Aorta (tissue), 5 donors: ENCODE data around the gene NUDT21. TPM values are rescaled to one million over a fixed set of nuclear protein-coding genes. Genes with fewer than 3 reads are reported as not detected.

Source experiments
- ATAC-seq: fragments of 200-7000 bp; cut with Tn5 transposase; one replicate; pipeline ENCODE4 v1.9.1; 2022; ENCODE audit warnings: moderate library complexity; ENCODE audit not compliant: low FRiP score
- DNase-seq, 2 donors: peaks; one replicate each; pipeline ENCODE4 v3.0.0-alpha.2; 2020
- H3K27ac ChIP-seq, 2 donors: one replicate each; pipeline ENCODE4 v1.5.1; 2013; ENCODE audit warnings: low read length in 2 of 2, mild to moderate bottlenecking in 2 of 2, moderate library complexity in 2 of 2, control low read depth in 1 of 2, inconsistent platforms in 1 of 2, low read depth in 1 of 2
- H3K27me3 ChIP-seq, 2 donors: one replicate each; pipeline ENCODE4 v1.6.1; 2013; ENCODE audit warnings: control low read depth in 1 of 2, low read length in 1 of 2, mild to moderate bottlenecking in 1 of 2, moderate library complexity in 1 of 2; ENCODE audit not compliant: insufficient read depth in 2 of 2, control insufficient read depth in 1 of 2
- H3K36me3 ChIP-seq, 2 donors: one replicate each; pipeline ENCODE4 v1.6.1; 2013; ENCODE audit warnings: control low read depth in 1 of 2, low read length in 1 of 2, mild to moderate bottlenecking in 1 of 2; ENCODE audit not compliant: insufficient read depth in 2 of 2, control insufficient read depth in 1 of 2
- H3K4me1 ChIP-seq, 2 donors: one replicate each; pipeline ENCODE4 v1.6.1; 2013; ENCODE audit warnings: low read length in 2 of 2, control low read depth in 1 of 2, mild to moderate bottlenecking in 1 of 2, moderate library complexity in 1 of 2; ENCODE audit not compliant: insufficient read depth in 2 of 2, control insufficient read depth in 1 of 2
- H3K4me3 ChIP-seq, 2 donors: one replicate each; pipeline ENCODE4 v1.5.1; 2013; ENCODE audit warnings: low read length in 2 of 2, control low read depth in 1 of 2, mild to moderate bottlenecking in 1 of 2
- H3K9me3 ChIP-seq: one replicate; pipeline ENCODE4 v1.6.1; 2013; ENCODE audit warnings: mild to moderate bottlenecking, low read length; ENCODE audit not compliant: control insufficient read depth
- WGBS, 2 donors: extraction: QIAGEN DNeasy Blood & Tissue Kit; methylation state at CpG; one replicate each; pipeline ENCODE4 v1.1.7; 2013; 5-methylcytosine and 5-hydroxymethylcytosine counted together
- intact Hi-C, 2 donors: fragments of 100-400 bp; cut with DNase I; formaldehyde crosslinking; loops; one replicate each; pipeline versions ENCODE4 v1.14.2 to v1.15.0; 2022
- polyA plus RNA-seq, 2 donors: library from polyadenylated mRNA; stranded (reverse); fragments of 200-250 nt; gene quantifications; one replicate each; pipeline ENCODE4 v1.2.3, GENCODE V29; 2013
- total RNA-seq, 2 donors: library from RNA; stranded (reverse); fragmentation: NEBNext Ultra II Directional; extraction: Animal tissue kit (Norgen Biotek cat#: 25700); gene quantifications; one replicate each; pipeline ENCODE4 v1.2.1, GENCODE V29; 2021
- donor health status: healthy with polysubstance abuse.
- donor health status: Bipolar disorder and iron deficiency.
- donor health status: DM: no; HTN: no; CAD: no.
- donor health status: DM: no; HTN: no; CAD: no.
- donor health status: DM: yes; HTN: yes; CAD: no.

The NUDT21 gene
- total and polyA plus RNA-seq, 4 donors = 21.0 to 79.3 (median 52.2) TPM

GRCh38 chr16:56419740-56420548, 31.2 kb downstream of the NUDT21 start:
- intact Hi-C loops = loop anchor here in 1 of 2 donors (10.0 kb wide), 1 partner anchor 225 kb away; the partner anchor contains the start of gene GNAO1
- ATAC-seq (no peak), DNase-seq (no peak)
- Histone ChIP-seq H3K4me1 (peaks cover 0 to 20% of the 10 kb centered on the region in 2 donors), H3K27ac (no peak overlapping the region), H3K4me3 (no peak overlapping the region), H3K27me3 (no peaks in the 10 kb centered on the region), H3K9me3 (no peaks in the 10 kb centered on the region), H3K36me3 (no peaks in the 10 kb centered on the region)
- 70 to 80% methylated on average over 8 of the region's 8 CpGs for WGBS, 2 donors

- H3K9me3 ChIP-seq = no peaks in the 10 kb centered on the region
- H3K4me3 ChIP-seq = no peak overlapping the region
- intact Hi-C loops = no loop called here
- ATAC-seq (no peak), DNase-seq (no peak)
- H3K27ac ChIP-seq = no peak overlapping the region
- H3K4me1 ChIP-seq = peaks cover 0 to 13% of the 10 kb centered on the region in 2 donors
- 97 to 99% methylated on average over 4 of the region's 4 CpGs for WGBS, 2 donors
- H3K27me3 ChIP-seq = no peaks in the 10 kb centered on the region
- no peaks in the 10 kb centered on the region for H3K36me3 ChIP-seq
Observed at GRCh38 chr16:56417138-56417537, 34.0 kb downstream of the NUDT21 start.

GRCh38 chr16:56415875-56416274, 35.3 kb downstream of the NUDT21 start:
- no peak for ATAC-seq
- intact Hi-C loops = no loop called here
- H3K4me3 ChIP-seq = no peak overlapping the region
- H3K9me3 ChIP-seq = no peaks in the 10 kb centered on the region
- WGBS, 2 donors = 75% methylated on average over 4 of the region's 4 CpGs
- peaks cover 2 to 6% of the 10 kb centered on the region in 2 donors for H3K36me3 ChIP-seq
- no peak overlapping the region for H3K27ac ChIP-seq
- H3K27me3 ChIP-seq = no peaks in the 10 kb centered on the region
- no peak for DNase-seq
- peaks cover 0 to 9% of the 10 kb centered on the region in 2 donors for H3K4me1 ChIP-seq

GRCh38 chr16:56414366-56414765, 36.8 kb downstream of the NUDT21 start:
- intact Hi-C loops = no loop called here
- WGBS, 2 donors = 68 to 74% methylated on average over 5 of the region's 5 CpGs
- no peaks in the 10 kb centered on the region for H3K27me3 ChIP-seq
- H3K36me3 ChIP-seq = peaks cover 2 to 6% of the 10 kb centered on the region in 2 donors
- no peak overlapping the region for H3K27ac ChIP-seq
- no peak overlapping the region for H3K4me3 ChIP-seq
- no peak for DNase-seq
- H3K4me1 ChIP-seq = peaks cover 0 to 7% of the 10 kb centered on the region in 2 donors
- H3K9me3 ChIP-seq = no peaks in the 10 kb centered on the region
- ATAC-seq = no peak

- WGBS, 2 donors = 80 to 93% methylated on average over 5 of the region's 5 CpGs
- ATAC-seq (no peak), DNase-seq (no peak)
- intact Hi-C loops = no loop called here
- H3K27ac ChIP-seq = no peak overlapping the region
- no peaks in the 10 kb centered on the region for H3K27me3 ChIP-seq
- H3K4me1 ChIP-seq = peaks cover 0 to 7% of the 10 kb centered on the region in 2 donors
- H3K4me3 ChIP-seq = no peak overlapping the region
- H3K36me3 ChIP-seq = peaks cover 3 to 6% of the 10 kb centered on the region in 2 donors
- H3K9me3 ChIP-seq = no peaks in the 10 kb centered on the region
Observed at GRCh38 chr16:56413381-56413780, 37.8 kb downstream of the NUDT21 start.

GRCh38 chr16:56411624-56412023, 39.5 kb downstream of the NUDT21 start:
- 97 to 99% methylated on average over 2 of the region's 2 CpGs for WGBS, 2 donors
- no peaks in the 10 kb centered on the region for H3K9me3 ChIP-seq
- H3K4me3 ChIP-seq = no peak overlapping the region
- H3K27ac ChIP-seq = no peak overlapping the region
- H3K4me1 ChIP-seq = peaks cover 0 to 7% of the 10 kb centered on the region in 2 donors
- ATAC-seq = no peak
- H3K36me3 ChIP-seq = peaks cover 5 to 6% of the 10 kb centered on the region in 2 donors
- intact Hi-C loops = no loop called here
- H3K27me3 ChIP-seq = no peaks in the 10 kb centered on the region
- DNase-seq = no peak

- H3K36me3 ChIP-seq = peaks cover 5 to 6% of the 10 kb centered on the region in 2 donors
- WGBS, 2 donors = 76 to 79% methylated on average over 5 of the region's 5 CpGs
Observed at GRCh38 chr16:56411123-56411522, 40.0 kb downstream of the NUDT21 start.

GRCh38 chr16:56409195-56409594, 41.9 kb downstream of the NUDT21 start:
- intact Hi-C loops = no loop called here
- WGBS, 2 donors = 64 to 69% methylated on average over 4 of the region's 4 CpGs
- no peaks in the 10 kb centered on the region for H3K27me3 ChIP-seq
- H3K36me3 ChIP-seq = peaks cover 6 to 7% of the 10 kb centered on the region in 2 donors
- no peak overlapping the region for H3K4me3 ChIP-seq
- no peaks in the 10 kb centered on the region for H3K4me1 ChIP-seq
- no peaks in the 10 kb centered on the region for H3K9me3 ChIP-seq
- DNase-seq (no peak), ATAC-seq (no peak)
- H3K27ac ChIP-seq = no peak overlapping the region

More at GRCh38 chr16:56411123-56411522, 40.0 kb downstream of the NUDT21 start:
- H3K27ac ChIP-seq = no peak overlapping the region
- no peak for ATAC-seq
- no peak for DNase-seq
- H3K4me1 ChIP-seq = peaks cover 0 to 7% of the 10 kb centered on the region in 2 donors
- no peaks in the 10 kb centered on the region for H3K27me3 ChIP-seq
- intact Hi-C loops = no loop called here
- no peak overlapping the region for H3K4me3 ChIP-seq
- no peaks in the 10 kb centered on the region for H3K9me3 ChIP-seq
